Activated T-helper 1 cell treated with anti-CD3 and anti-CD28 coated beads, Interleukin-12 subunit alpha, Interleukin-12 subunit beta, Interleukin-2, Interleukin-4 antibody, amounts not matched to agents 30 ng/mL and 10 ng/mL and 1 ng/mL, durations not matched to agents 14 hours and 24 hours and 36 hours (primary cell): ENCODE results near the gene C12orf42. TPM values are rescaled to one million over a fixed set of nuclear protein-coding genes. Genes with fewer than 3 reads are reported as not detected.
"Not testable (repeated sequence)": the region's sequence is repeated elsewhere in the genome, so short reads cannot be mapped to it uniquely, and the experiment has no call there.

ENCODE experiments used
- DNase-seq: peaks from one replicate; pipeline ENCODE4 v3.0.0; 2021; ENCODE audit warnings: low spot score
- H3K27ac Mint-ChIP-seq: one replicate; pipeline ENCODE4 v1.8.0; 2021; ENCODE audit warnings: mild to moderate bottlenecking, mixed read lengths
- H3K27me3 Mint-ChIP-seq: one replicate; pipeline ENCODE4 v1.8.0; 2022; ENCODE audit warnings: mild to moderate bottlenecking, moderate library complexity, mixed read lengths; ENCODE audit not compliant: insufficient read depth
- H3K36me3 Mint-ChIP-seq: one replicate; pipeline ENCODE4 v1.8.0; 2021; ENCODE audit warnings: low read depth, mixed read lengths
- H3K4me1 Mint-ChIP-seq: one replicate; pipeline ENCODE4 v1.8.0; 2021; ENCODE audit warnings: low read depth, mixed read lengths
- H3K4me3 Mint-ChIP-seq: one replicate; pipeline ENCODE4 v1.8.0; 2021; ENCODE audit warnings: mild to moderate bottlenecking, moderate library complexity, mixed read lengths
- H3K9me3 Mint-ChIP-seq: one replicate; pipeline ENCODE4 v1.8.0; 2021; ENCODE audit warnings: mixed read lengths
- intact Hi-C: fragments of 100-400 bp; cut with micrococcal nuclease; formaldehyde crosslinking; loops from one replicate; pipeline ENCODE4 v1.15.1; 2024
- total RNA-seq: library from RNA; stranded (reverse); gene quantifications from 2 replicates; pipeline ENCODE4 v1.2.3, GENCODE V29; 2022

Gene C12orf42
- total RNA-seq, 1 donor from 2014 or later = not detected

- Mint-ChIP-seq H3K9me3 (peaks cover 35% of the 10 kb centered on the region), H3K4me1 (peaks cover 13% of the 10 kb centered on the region), H3K27ac (peak overlapping the region; percentile 53), H3K4me3 (peak overlapping the region; percentile 53)
- intact Hi-C loops, H3K36me3 Mint-ChIP-seq, H3K27me3 Mint-ChIP-seq: not testable (repeated sequence)
- DNase-seq = peak; percentile 7
These were observed 61.3 kb downstream of the C12orf42 start for GRCh38 chr12:103434165-103435105.

- H3K9me3 Mint-ChIP-seq = peaks cover 54% of the 10 kb centered on the region
- H3K27me3 Mint-ChIP-seq = no peaks in the 10 kb centered on the region
- peaks cover 13% of the 10 kb centered on the region for H3K4me1 Mint-ChIP-seq
- H3K27ac Mint-ChIP-seq = no peak overlapping the region
- peaks cover 10% of the 10 kb centered on the region for H3K36me3 Mint-ChIP-seq
- DNase-seq = no peak
- intact Hi-C loops = no loop called here
- no peak overlapping the region for H3K4me3 Mint-ChIP-seq
These were observed 63.8 kb downstream of the C12orf42 start for GRCh38 chr12:103431950-103432349.

GRCh38 chr12:103431387-103431786 lies 64.4 kb downstream of the C12orf42 start:
- DNase-seq = no peak
- H3K4me1 Mint-ChIP-seq = peaks cover 13% of the 10 kb centered on the region
- no peak overlapping the region for H3K27ac Mint-ChIP-seq
- no peak overlapping the region for H3K4me3 Mint-ChIP-seq
- H3K27me3 Mint-ChIP-seq = no peaks in the 10 kb centered on the region
- H3K36me3 Mint-ChIP-seq = peaks cover 10% of the 10 kb centered on the region
- intact Hi-C loops = no loop called here
- H3K9me3 Mint-ChIP-seq = peaks cover 55% of the 10 kb centered on the region

GRCh38 chr12:103425674-103426073 lies 70.1 kb downstream of the C12orf42 start:
- H3K4me3 Mint-ChIP-seq, H3K27ac Mint-ChIP-seq, H3K27me3 Mint-ChIP-seq, H3K4me1 Mint-ChIP-seq, DNase-seq, H3K36me3 Mint-ChIP-seq, intact Hi-C loops: not testable (repeated sequence)
- peaks cover 37% of the 10 kb centered on the region for H3K9me3 Mint-ChIP-seq

DNA sequence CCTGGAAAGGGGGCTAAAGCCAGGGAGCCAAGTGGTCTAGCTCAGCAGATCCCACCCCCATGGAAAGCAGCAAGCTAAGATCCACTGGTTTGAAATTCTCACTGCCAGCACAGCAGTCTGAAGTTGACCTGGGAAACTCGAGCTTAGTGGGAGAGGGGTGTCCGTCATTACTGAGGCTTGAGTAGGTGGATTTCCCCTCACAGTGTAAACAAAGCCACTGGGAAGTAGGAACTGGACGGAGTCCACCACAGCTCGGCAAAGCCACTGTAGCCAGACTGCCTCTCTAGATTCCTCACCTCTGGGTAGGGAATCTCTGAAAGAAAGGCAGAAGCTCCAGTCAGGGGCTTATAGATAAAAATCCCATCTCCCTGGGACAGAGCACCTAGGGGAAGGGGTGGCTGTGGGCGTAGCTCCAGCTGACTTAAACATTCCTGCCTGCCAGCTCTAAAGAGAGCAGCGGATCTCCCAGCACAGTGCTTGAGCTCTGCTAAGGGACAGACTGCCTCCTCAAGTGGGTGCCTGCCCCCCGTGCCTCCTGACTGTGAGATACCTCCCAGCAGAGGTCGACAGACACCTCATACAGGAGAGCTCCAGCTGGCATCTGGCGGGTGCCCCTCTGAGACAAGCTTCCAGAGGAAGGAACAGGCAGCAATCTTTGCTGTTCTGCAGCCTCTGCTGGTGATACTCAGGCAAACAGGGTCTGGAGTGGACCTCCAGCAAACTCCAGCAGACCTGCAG lies 70.8 kb downstream of the C12orf42 start:
- H3K4me1 Mint-ChIP-seq, H3K4me3 Mint-ChIP-seq, DNase-seq, H3K27ac Mint-ChIP-seq, H3K27me3 Mint-ChIP-seq, intact Hi-C loops, H3K36me3 Mint-ChIP-seq: not testable (repeated sequence)
- peaks cover 33% of the 10 kb centered on the region for H3K9me3 Mint-ChIP-seq

DNA sequence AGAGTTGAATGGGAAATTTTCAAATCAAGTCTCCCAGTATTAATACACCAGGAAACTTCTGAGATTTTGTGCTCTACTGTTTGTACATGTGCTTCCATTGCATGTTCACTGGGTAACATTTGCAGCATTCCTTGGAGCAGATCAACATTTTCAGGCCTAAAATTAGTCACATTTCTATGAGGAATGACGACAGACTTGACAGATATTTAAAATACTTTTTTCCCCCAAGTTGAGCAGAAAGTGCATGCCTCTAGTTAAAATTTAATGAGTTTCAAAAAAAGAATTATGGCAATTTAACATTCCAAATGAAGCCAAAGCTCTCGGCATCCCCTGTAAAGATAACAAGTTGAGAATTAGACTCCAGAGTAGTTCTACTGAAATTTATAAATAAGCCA lies 72.3 kb downstream of the C12orf42 start:
- Mint-ChIP-seq H3K27me3 (no peaks in the 10 kb centered on the region), H3K4me3 (no peak overlapping the region), H3K36me3 (peaks cover 2% of the 10 kb centered on the region), H3K27ac (no peak overlapping the region), H3K4me1 (no peaks in the 10 kb centered on the region), H3K9me3 (peaks cover 22% of the 10 kb centered on the region)
- no peak for DNase-seq
- intact Hi-C loops = no loop called here

DNA sequence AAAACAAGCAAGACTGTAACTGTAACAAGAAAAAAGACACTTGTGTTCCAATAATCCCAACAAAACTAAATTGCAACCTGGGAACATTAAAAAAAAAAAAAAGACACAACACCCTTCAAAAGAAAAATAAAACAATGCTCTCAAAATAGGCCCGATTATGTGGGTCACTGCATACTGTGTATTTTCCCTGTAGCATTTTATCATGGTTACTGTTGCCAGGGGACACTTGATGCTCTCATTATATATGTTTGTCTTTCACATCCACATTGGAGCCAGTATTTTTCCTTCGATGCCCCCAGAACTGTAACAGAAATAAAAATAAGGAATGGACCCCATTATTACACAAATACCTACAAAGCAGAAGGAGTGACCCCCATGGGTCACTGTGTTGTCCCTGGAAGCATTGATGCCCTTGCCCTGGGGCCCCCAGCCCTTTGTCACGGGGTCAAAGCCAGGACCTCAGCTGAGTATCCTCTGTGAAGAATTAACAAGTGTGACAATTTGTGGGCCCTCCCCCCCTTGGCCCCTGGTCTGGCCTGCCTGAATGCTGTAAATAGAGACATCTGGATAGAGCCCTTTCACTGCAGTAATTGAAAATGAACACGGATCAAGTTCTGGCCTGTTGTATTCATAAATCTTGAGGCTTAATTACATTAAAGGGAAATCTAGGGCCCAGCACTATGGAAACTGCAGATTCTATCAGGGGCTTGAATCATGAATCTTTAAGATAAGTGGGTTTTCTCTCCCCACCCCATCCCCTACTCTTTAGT lies 72.8 kb downstream of the C12orf42 start:
- intact Hi-C loops = no loop called here
- no peaks in the 10 kb centered on the region for H3K4me1 Mint-ChIP-seq
- peaks cover 19% of the 10 kb centered on the region for H3K9me3 Mint-ChIP-seq
- H3K36me3 Mint-ChIP-seq = peaks cover 2% of the 10 kb centered on the region
- no peak for DNase-seq
- H3K27ac Mint-ChIP-seq = no peak overlapping the region
- no peak overlapping the region for H3K4me3 Mint-ChIP-seq
- no peaks in the 10 kb centered on the region for H3K27me3 Mint-ChIP-seq

DNA sequence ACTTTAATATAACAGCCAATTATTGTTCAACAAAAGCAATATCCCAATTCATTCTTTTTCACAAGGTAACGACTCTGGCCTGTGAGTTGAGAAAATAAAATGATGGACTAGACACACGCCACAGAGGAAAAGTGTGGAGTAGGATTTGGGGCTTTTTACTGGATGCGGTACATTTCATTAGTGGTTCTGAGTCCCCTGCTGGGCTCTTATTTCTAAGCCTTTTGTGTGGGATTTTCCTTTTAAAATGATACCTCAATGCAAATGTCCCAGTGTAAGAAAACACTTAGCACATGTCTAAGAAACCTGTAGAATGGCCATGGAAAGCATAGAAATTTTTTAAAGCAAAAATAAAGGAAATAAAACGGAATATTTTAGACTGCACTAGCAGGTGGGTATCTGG lies 73.4 kb downstream of the C12orf42 start:
- no peak overlapping the region for H3K4me3 Mint-ChIP-seq
- no peaks in the 10 kb centered on the region for H3K27me3 Mint-ChIP-seq
- H3K27ac Mint-ChIP-seq = no peak overlapping the region
- no peaks in the 10 kb centered on the region for H3K36me3 Mint-ChIP-seq
- peaks cover 13% of the 10 kb centered on the region for H3K9me3 Mint-ChIP-seq
- no peak for DNase-seq
- intact Hi-C loops = no loop called here
- no peaks in the 10 kb centered on the region for H3K4me1 Mint-ChIP-seq

- intact Hi-C loops = no loop called here
- Mint-ChIP-seq H3K27me3 (no peaks in the 10 kb centered on the region), H3K9me3 (peaks cover 11% of the 10 kb centered on the region), H3K36me3 (no peaks in the 10 kb centered on the region), H3K27ac (no peak overlapping the region), H3K4me1 (no peaks in the 10 kb centered on the region), H3K4me3 (no peak overlapping the region)
- no peak for DNase-seq
These were observed 74.4 kb downstream of the C12orf42 start for GRCh38 chr12:103421402-103421801.

DNA sequence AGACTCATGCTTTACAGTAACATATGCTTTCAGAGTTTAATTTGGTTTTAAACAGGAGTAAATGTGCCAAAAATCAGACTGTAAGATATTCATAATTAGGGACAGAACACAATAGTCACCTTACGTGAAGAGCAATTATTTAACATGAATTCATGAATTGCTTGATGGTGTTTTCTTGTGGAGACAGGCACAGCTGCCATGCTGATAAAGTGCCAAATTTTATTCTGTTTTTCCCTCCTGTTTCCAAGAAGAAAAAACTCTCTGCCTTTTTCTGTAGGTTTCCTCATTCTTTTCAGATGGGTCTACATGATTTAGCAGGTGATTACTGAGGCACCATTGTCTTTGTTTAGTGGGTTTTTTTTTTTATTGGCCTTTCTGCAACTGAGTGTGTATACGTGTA lies 80.1 kb downstream of the C12orf42 start:
- intact Hi-C loops = no loop called here
- Mint-ChIP-seq H3K36me3 (no peaks in the 10 kb centered on the region), H3K4me1 (no peaks in the 10 kb centered on the region), H3K27me3 (peaks cover 2% of the 10 kb centered on the region), H3K27ac (no peak overlapping the region), H3K9me3 (peaks cover 3% of the 10 kb centered on the region), H3K4me3 (no peak overlapping the region)
- DNase-seq = no peak

DNA sequence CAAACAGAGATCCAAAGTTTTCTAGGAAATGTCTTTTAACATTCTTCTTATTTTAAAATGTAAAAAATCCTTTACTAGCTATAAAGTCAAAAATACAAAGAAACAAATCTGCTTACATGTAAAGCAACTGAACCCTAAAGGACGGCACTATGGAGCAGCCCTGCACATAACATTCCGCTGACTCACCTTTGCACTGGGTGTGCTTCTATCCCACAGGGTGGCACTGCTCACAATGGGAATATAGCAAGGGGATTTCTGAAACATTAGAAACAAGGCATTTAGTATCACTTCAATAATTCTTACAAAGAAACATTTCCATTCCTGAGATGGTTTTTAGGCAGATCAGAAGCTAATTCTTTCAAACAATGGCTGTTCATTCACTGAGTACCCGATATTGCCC lies 94.3 kb downstream of the C12orf42 start:
- intact Hi-C loops = no loop called here
- H3K36me3 Mint-ChIP-seq = no peaks in the 10 kb centered on the region
- H3K4me1 Mint-ChIP-seq = no peaks in the 10 kb centered on the region

DNA sequence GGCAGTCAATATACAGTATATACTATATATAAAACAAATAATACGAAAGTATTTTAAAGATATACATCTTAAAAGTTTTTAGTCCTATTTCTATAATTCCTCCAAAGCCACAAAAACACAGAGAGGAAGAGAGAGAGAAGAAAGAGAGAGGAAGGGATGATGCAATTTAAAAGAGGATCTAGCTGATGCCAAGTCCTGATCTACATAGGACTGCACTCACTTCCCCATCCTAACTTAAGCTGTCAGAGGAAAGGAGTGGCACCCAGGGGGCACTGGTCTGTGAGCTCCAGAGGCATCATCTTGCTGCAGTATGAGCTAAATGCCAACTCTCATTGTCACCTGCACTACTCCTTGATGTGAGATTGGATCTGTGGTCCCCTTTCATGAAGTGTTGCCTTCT lies 95.8 kb downstream of the C12orf42 start:
- intact Hi-C loops = no loop called here
- no peak overlapping the region for H3K27ac Mint-ChIP-seq

More for the DNA sequence above, 94.3 kb downstream of the C12orf42 start:
- no peak overlapping the region for H3K4me3 Mint-ChIP-seq
- no peaks in the 10 kb centered on the region for H3K27me3 Mint-ChIP-seq
- DNase-seq = no peak
- H3K9me3 Mint-ChIP-seq = peaks cover 4% of the 10 kb centered on the region
- no peak overlapping the region for H3K27ac Mint-ChIP-seq

More for the DNA sequence above, 95.8 kb downstream of the C12orf42 start:
- H3K27me3 Mint-ChIP-seq = no peaks in the 10 kb centered on the region
- H3K4me3 Mint-ChIP-seq = no peak overlapping the region
- DNase-seq = no peak
- H3K36me3 Mint-ChIP-seq = no peaks in the 10 kb centered on the region
- peaks cover 4% of the 10 kb centered on the region for H3K9me3 Mint-ChIP-seq
- H3K4me1 Mint-ChIP-seq = no peaks in the 10 kb centered on the region
